Liver (tissue), 3 donors: ENCODE results near the gene MAML3.

Experiments
- CTCF ChIP-seq: fragments of 150-350 bp; IDR thresholded peaks from 2 replicates; pipeline ENCODE4 v1.5.1; 2017; ENCODE audit warnings: improper control_type of control experiment, low read depth, low read length; ENCODE audit not compliant: missing input control
- RAD21 ChIP-seq, 2 donors: IDR thresholded peaks; 2 replicates each; pipeline ENCODE4 v1.6.1; 2016; ENCODE audit warnings: antibody characterized with exemption in 2 of 2, mild to moderate bottlenecking in 2 of 2
- donor health status: healthy.
- donor health status: healthy.

DNA sequence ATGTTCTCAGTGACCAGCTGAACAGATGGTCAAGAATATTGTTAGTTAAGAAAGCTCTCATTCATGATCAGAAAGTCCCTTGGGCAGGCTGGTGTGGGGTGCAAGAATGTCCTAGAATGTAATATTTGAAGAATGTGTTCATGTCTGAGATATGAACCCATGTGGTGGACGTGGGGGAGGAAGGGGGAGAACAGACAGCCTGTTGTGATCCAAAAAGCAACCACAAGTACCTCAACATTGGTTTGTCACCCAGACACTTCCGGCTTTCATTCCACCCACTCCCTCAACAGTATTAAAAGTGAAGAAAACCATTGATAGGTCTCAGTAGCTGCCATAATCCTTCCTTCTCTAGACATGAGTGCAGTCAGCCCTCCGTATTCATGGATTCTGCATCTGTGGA, 82.2 kb downstream of the MAML3 start:
- TF ChIP-seq RAD21 (IDR thresholded peaks at IDR 0.05) (no peak), CTCF (no peak)
